ENCODE data around the gene RBFA. TPM values are rescaled to one million over a fixed set of nuclear protein-coding genes. Genes with fewer than 3 reads are reported as not detected.

The RBFA gene, protein sequence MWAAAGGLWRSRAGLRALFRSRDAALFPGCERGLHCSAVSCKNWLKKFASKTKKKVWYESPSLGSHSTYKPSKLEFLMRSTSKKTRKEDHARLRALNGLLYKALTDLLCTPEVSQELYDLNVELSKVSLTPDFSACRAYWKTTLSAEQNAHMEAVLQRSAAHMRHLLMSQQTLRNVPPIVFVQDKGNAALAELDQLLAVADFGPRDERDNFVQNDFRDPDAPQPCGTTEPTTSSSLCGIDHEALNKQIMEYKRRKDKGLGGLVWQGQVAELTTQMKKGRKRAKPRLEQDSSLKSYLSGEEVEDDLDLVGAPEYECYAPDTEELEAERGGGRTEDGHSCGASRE
- total RNA-seq (10 to 100 TPM; 15.5 to 32.2 (median 21.6) TPM), polyA plus RNA-seq (10 to 100 TPM; 15.7 to 22.8 TPM)
- long read RNA-seq, donor 1, transcript RBFA-202 (7 exons, 1,407 nt) = major isoform, 23 of 26 reads
- long read RNA-seq, donor 1, partial matches to known transcripts = 0 of 26 reads
- long read RNA-seq, donor 1, other reads (novel, unspliced or antisense) = 2 of 26 reads
- long read RNA-seq, donor 2, transcript RBFA-202 (7 exons, 1,407 nt) = major isoform, 87 of 102 reads
- long read RNA-seq, donor 2, partial matches to known transcripts = 3 of 102 reads
- long read RNA-seq, donor 2, other reads (novel, unspliced or antisense) = 10 of 102 reads
- long read RNA-seq, donor 3, transcript RBFA-202 (7 exons, 1,407 nt) = major isoform, 21 of 29 reads
- long read RNA-seq, donor 3, partial matches to known transcripts = 0 of 29 reads
- long read RNA-seq, donor 3, other reads (novel, unspliced or antisense) = 8 of 29 reads

DNA sequence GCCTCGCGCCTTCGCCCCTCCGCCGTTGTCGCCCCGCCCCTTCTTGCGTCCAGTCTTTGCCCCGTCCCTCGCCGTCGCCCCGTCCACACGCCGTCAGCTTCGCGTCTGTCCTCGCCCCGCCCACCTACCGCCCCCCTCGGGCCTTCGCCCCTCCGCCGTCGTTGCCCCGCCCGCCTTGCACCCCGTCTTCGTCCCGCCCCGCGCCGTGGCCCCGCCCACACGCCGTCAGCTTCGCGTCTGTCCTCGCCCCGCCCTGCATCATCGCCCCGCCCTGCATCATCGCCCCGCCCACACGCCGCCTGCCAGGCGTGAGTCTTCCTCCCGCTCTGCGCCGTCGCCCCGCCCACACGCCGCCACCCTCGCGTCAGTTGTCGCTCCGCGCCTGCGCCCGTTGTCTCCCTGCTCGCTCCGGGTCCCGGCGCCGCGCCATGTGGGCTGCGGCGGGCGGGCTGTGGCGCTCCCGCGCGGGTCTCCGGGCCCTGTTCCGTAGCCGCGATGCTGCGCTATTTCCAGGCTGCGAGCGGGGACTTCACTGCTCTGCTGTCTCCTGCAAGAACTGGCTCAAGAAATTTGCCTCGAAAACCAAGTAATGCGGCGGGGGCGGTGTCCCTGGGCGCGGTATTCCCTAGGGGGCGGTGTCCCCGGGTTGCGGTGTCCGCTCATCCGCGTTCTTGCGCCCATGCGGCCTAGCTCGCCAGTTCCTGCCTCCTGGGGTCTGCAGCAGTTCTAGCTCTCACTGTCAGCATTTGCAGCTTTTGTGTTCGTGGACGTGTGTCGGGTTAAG lies at the start of gene RBFA:
RBFA (plus strand) TSS at position 367 of the 784 bp plus-strand sequence; CDS start at position 429, 62 bp downstream.
- H3K9me3 ChIP-seq = peaks cover 0 to 2% (median 0%) of the 10 kb centered on the region in 12 donors
- peak; percentile 93 to 96 (median 95) for ATAC-seq
- H3K4me3 ChIP-seq = peak within 1 kb of the TSS; percentile 56 to 98 (median 84)
- H3K4me1 ChIP-seq = peaks cover 0 to 18% (median 10%) of the 10 kb centered on the region in 12 donors
- intact Hi-C loops (cut with DNase I) = loop anchor here in 9 of 10 donors (1.0 to 10.0 kb wide), 13 partner anchors 45 to 639 kb away; partner anchors contain the start of genes TXNL4A (in 5 of the 9), SLC66A2 (in 4 of the 9), CTDP1 (in 3 of the 9) and ADNP2 (in 2 of the 9)
- DNase-seq = peak; percentile 100
- peaks cover 0 to 21% (median 6%) of the 10 kb centered on the region in 9 donors for H3K36me3 ChIP-seq
- TF ChIP-seq, protein P1, sequence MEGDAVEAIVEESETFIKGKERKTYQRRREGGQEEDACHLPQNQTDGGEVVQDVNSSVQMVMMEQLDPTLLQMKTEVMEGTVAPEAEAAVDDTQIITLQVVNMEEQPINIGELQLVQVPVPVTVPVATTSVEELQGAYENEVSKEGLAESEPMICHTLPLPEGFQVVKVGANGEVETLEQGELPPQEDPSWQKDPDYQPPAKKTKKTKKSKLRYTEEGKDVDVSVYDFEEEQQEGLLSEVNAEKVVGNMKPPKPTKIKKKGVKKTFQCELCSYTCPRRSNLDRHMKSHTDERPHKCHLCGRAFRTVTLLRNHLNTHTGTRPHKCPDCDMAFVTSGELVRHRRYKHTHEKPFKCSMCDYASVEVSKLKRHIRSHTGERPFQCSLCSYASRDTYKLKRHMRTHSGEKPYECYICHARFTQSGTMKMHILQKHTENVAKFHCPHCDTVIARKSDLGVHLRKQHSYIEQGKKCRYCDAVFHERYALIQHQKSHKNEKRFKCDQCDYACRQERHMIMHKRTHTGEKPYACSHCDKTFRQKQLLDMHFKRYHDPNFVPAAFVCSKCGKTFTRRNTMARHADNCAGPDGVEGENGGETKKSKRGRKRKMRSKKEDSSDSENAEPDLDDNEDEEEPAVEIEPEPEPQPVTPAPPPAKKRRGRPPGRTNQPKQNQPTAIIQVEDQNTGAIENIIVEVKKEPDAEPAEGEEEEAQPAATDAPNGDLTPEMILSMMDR (IDR thresholded peaks at IDR 0.05) = peak in 11 of 12 donors; percentile 12 to 52 (median 42)
- peak in 1 of 2 donors; percentile 81 for TF ChIP-seq POLR2A (IDR thresholded peaks at IDR 0.05)
- 0 to 1% (median 1%) methylated on average over 43 to 99 of the region's 99 CpGs for WGBS, 4 donors
- H3K27me3 ChIP-seq = no peaks in the 10 kb centered on the region
- H3K27ac ChIP-seq = peak within 1 kb of the TSS; percentile 69 to 91 (median 87)

DNA sequence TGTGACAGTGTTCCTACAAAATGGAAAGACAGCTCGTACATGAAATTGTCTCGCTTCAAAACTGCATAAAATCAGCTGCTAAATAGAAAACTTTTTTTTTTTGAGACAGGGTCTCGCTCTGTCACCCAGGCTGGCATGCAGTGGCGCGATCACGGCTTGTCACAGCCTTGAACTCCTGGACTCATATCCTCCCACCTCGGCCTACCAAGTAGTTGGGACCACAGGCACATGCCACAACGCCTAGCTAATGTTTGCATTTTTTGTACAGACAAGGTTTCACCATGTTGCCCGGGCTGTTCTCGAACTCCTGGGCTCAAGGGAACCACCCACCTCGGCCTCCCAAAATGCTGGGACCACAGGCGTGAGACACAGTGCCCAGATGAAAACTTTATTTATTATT lies 49.1 kb upstream of the RBFA start:
- Histone ChIP-seq H3K9me3 (no peaks in the 10 kb centered on the region), H3K4me3 (no peak overlapping the region), H3K27ac (no peak overlapping the region), H3K4me1 (peaks cover 0 to 64% (median 32%) of the 10 kb centered on the region in 12 donors), H3K36me3 (peaks cover 0 to 29% (median 16%) of the 10 kb centered on the region in 9 donors), H3K27me3 (no peaks in the 10 kb centered on the region)
- WGBS, 4 donors = 90 to 93% (median 92%) methylated on average over 12 of the region's 12 CpGs
- intact Hi-C loops (cut with DNase I) = loop anchor here in 4 of 10 donors (5.0 to 10.0 kb wide), 5 partner anchors 33 to 80 kb away; partner anchors contain the start of genes RBFA (in 3 of the 4) and SLC66A2 (in 2 of the 4)
- no peak for DNase-seq
- no peak for ATAC-seq
- TF ChIP-seq, protein P1 (IDR thresholded peaks at IDR 0.05) = no peak
- no peak for TF ChIP-seq POLR2A (IDR thresholded peaks at IDR 0.05)

DNA sequence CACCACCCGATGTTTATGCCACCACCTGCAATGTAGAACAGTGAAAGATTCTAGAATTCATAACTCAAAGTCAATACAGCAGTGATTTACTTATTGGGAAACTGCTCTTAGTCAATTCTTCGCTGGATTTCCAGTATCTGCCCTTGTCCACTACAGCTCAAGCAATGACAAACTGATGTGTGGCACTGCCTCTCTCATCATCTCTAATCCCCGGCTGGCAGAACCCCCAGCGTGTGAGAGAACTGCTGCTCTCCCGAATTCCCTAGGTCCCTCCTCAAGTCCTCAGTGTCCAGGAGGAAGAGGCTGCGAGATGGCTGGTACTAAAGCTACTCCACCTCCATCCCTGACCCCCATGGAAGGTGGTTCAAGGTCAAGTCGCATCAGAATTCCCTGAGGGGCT lies 47.5 kb upstream of the RBFA start:
- no peak for ATAC-seq
- intact Hi-C loops (cut with DNase I) = loop anchor here in 5 of 10 donors (2.0 to 10.0 kb wide), 6 partner anchors 34 to 82 kb away; partner anchors contain the start of genes RBFA (in 3 of the 5) and SLC66A2 (in 3 of the 5)
- 29 to 46% (median 40%) methylated on average over 7 of the region's 7 CpGs for WGBS, 4 donors

More for the DNA sequence above, 47.5 kb upstream of the RBFA start:
- H3K9me3 ChIP-seq = no peaks in the 10 kb centered on the region
- peaks cover 0 to 59% (median 30%) of the 10 kb centered on the region in 12 donors for H3K4me1 ChIP-seq
- H3K4me3 ChIP-seq = peak overlapping the region in 9 of 12 donors; percentile 83 to 99 (median 92)
- TF ChIP-seq, protein P1 (IDR thresholded peaks at IDR 0.05) = no peak
- TF ChIP-seq POLR2A (IDR thresholded peaks at IDR 0.05) = no peak
- DNase-seq = no peak
- H3K27me3 ChIP-seq = no peaks in the 10 kb centered on the region
- H3K27ac ChIP-seq = no peak overlapping the region
- H3K36me3 ChIP-seq = peaks cover 0 to 29% (median 16%) of the 10 kb centered on the region in 9 donors

Data from heart left ventricle (tissue), 16 donors.